ENCODE results near the gene GSTA4.
"Not testable (repeated sequence)": the region's sequence is repeated elsewhere in the genome, so short reads cannot be mapped to it uniquely, and the experiment has no call there.

Gene GSTA4

DNA sequence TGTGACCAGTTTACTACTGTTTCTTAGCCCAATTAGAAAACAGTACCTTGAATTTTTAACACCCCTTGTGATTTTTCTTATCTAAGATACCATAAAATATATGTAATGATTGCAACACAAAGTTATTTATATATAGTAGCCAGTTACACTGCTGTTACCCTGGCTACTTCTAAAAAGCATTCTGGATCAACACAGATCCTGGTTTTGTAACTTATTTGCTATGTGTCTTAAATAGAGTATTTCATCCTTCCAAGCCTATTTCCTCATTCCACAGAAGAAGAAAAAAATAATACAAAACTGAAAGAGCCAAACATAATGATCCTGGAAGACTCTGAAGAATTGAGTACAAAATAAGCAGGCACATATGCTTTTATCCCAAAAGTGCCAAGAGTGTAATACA, 19.0 kb upstream of the GSTA4 start:
- peak; percentile 72 for DNase-seq (ENCODE audit: low read depth)

- DNase-seq (ENCODE audit: low read depth): peak; percentile 59
Observed at GRCh38 chr6:53011979-53012378, 16.9 kb upstream of the GSTA4 start.

GRCh38 chr6:53010504-53010903, 15.4 kb upstream of the GSTA4 start:
- no peak for DNase-seq (ENCODE audit: low read depth)

GRCh38 chr6:53009511-53009910, 14.4 kb upstream of the GSTA4 start:
- DNase-seq (ENCODE audit: low read depth): no peak

GRCh38 chr6:53009056-53009455, 14.0 kb upstream of the GSTA4 start:
- no peak for DNase-seq (ENCODE audit: low read depth)

- not testable (repeated sequence) for DNase-seq (ENCODE audit: low read depth)
Observed at GRCh38 chr6:53008192-53008687, 13.2 kb upstream of the GSTA4 start.

GRCh38 chr6:53005663-53006250, 10.7 kb upstream of the GSTA4 start:
- DNase-seq (ENCODE audit: low read depth): no peak

- no peak for DNase-seq (ENCODE audit: low read depth)
Observed at GRCh38 chr6:52999456-52999855, 4.4 kb upstream of the GSTA4 start.

- DNase-seq (ENCODE audit: low read depth): no peak
Observed at GRCh38 chr6:52998603-52999002, 3.5 kb upstream of the GSTA4 start.

- DNase-seq (ENCODE audit: low read depth): peak; percentile 92
Observed at GRCh38 chr6:52995913-52996645, 995 bp upstream of the GSTA4 start.

- peak; percentile 31 for DNase-seq (ENCODE audit: low read depth)
Observed at GRCh38 chr6:52994839-52995088, 320 bp downstream of the GSTA4 start.

DNA sequence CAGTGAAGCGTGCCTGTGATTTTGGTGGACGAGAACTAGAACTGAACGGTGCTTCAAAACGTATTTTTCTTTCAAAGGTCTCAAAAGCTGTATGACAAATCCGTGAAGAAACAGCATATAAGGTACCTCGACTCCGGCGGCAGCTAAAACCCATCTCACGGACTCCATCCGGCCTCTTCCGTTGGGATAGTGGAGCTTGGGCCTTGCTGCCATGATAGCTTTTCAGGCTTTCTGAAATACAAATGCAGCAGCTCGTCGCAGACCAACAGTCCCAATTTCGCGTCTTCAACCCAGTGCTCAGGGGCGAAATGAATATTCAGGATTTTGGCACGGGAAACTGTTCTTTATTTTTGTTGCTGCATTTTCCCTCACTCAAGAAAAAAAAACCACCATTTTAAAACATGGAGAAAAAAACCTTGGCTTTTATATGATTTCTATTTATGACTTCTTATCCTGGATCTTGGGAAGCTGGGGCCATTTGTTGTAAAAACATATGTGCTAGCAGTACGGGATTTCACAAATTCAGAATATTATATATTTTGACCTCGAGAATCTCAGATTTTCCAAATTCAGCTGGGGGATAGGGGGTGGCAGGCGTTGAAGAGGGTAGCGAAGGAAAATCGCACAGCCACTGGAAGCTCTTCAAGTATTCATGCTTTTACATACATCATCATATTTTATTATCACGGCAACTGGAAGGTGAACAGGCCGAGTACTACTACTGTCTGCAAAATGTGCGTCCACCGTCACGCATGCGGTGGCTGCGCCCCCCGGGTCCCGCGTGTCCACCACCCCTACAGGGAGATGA, 849 bp downstream of the GSTA4 start:
- peak; percentile 40 for DNase-seq (ENCODE audit: low read depth)

DNA sequence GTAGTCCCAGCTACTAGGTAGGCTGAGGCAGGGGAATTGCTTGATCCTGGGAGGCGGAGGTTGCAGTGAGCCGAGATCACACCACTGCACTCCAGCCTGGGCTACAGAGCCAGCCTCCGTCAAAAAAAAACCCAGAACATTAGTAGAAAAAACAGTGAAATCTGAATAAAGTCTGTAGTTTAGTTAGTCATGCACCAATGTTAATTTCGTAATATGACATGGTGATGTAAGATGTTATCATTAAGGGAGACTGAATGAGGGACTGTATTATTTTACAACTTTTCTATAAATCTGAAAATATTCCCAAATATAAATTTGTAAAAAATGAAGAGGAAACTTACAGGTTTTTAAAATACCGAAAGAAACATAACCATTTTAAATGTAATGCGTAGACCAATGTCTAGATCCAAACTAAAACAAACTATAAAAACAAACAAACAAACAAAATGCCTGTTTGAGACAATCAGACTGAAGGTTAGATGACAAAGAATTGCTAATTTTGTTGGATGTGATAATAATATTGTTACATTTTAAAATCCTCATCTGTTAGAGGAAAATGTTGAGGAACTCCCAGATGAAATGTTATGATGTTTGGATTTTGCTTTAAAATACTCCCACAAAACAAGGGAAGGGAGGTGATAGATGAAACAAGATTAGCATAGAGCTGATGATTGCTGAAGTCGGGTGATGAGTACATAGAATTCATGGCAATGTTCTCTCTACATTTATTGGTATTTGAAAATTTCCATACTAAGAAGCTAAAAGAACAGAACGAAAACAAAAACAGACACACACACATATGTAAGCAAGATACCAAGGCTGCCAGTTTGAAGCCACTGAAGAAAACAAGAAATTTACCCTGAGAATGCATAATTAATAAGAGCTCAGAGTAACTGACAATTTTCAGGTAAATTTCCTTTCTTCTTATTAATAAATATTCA, 1.8 kb downstream of the GSTA4 start:
- DNase-seq (ENCODE audit: low read depth): peak; percentile 58

DNA sequence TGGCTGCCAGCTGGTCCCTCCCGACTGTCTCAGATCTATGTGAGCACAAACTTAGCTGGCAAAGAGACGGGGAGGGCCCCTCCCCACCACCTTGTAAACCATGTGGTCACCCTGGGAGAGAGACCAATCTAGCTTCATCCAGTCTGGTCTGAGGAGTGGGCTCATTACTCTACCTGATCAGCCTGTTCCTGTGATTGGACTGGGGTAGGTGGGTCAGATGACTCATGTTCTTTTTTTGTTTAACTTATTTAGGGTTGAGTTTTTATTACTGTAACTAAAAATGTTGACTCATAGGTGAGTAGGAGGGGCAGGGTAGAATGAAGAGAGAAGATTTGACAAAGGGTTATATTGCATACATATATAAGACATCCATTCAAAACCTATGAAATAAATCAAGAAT, 4.7 kb downstream of the GSTA4 start:
- peak; percentile 42 for DNase-seq (ENCODE audit: low read depth)

GRCh38 chr6:52985228-52985627, 9.9 kb downstream of the GSTA4 start:
- no peak for DNase-seq (ENCODE audit: low read depth)

DNA sequence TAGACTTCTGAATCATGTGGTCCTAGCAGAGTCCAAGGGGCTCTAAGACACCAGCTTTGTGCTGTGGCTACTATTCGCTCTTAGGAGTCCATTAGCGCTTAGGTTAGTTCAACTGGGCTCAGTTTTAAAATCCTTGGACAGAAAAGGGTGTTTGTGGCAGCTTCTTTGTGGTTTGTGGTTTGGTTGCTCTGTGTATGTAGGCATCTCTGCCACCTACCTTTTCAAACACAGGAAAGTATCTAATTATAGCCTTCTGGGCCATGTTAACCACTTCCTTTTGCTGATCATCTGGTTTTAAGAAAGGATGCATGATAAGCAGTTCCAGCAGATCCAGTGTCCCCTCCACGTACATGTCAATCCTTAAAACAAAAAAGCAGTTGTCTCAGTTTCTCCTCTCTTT, 10.8 kb downstream of the GSTA4 start:
- no peak for DNase-seq (ENCODE audit: low read depth)

DNA sequence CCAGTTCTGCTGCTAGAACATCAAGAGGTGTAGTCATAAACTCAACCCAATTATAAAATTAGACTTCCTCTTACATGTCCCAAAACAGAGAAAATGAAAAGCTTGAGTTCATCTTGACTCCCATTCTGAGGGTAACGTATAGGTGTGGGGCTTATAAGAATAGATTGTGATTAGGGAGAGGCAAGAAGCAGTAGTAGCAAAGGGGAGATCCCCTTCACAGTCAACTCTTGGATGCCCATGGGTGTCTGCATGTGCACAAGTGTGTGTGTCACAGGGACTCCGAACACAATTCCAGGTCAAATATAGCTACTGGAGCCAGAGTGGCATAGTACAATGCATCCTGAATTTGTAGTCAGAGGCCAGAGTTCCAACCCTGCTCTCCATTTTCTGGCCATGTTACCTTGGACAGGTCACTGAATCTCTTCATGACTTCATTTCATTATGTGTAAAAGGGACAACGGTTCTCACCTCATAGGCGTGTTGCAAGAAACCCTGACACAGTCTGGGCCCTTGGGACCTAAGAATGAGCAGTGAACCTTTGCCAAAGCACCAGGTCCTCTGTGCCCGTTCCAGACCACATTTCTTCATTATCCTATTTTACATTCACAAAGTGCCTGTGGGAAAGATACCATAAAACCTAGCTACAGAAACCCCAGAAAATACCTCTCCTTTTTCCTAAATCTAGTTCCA, 11.8 kb downstream of the GSTA4 start:
- DNase-seq (ENCODE audit: low read depth): no peak

DNA sequence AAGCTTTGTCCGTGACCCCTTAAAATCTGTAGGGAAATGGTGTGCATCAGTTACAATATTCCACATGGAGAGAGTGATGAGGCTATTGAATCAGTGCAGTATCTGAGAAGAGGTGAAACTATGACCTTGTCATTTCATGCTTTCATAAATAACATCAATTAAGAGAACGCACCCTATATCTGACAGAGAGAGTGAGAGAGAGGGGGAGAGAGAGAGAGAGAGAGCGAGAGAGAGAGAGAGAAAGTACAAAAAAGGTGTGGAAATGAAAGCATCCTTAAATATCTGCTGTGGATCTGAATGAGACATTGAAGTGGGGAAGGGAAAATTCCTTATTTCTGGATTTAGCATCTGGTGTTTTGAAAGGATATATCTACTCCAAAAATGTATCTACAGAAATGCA, 12.4 kb downstream of the GSTA4 start:
- no peak for DNase-seq (ENCODE audit: low read depth)

DNA sequence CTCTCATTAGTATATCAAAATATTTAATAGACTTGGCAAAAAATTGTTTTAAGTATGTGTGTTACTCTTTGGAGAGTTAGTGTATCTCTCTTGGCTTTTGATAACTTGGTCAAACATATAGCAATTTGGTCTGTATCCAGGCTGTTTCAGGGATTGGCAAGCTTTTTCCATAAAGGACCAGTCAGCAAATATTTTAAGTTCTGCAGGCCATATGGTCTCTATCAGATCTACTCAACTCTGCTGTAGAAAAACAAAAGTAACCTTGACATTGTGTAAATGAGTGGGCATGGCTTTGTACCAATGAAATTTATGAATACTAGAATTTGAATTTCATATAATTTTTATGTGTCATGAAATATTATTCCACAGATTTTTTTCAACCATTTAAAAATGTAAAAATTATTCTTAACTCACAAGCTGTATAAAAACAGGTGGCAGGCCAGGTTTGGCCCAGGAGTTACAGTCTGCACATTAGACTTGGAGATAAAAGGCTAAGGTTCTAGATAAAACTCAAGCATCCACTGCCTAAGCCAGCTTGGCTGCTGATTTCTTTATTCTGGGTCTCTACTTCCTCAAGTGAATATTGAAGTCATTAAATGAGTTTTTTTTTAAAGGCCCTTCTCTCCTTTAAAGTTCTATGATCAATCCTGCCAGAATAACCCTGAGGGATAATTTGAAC, 13.7 kb downstream of the GSTA4 start:
- no peak for DNase-seq (ENCODE audit: low read depth)

DNA sequence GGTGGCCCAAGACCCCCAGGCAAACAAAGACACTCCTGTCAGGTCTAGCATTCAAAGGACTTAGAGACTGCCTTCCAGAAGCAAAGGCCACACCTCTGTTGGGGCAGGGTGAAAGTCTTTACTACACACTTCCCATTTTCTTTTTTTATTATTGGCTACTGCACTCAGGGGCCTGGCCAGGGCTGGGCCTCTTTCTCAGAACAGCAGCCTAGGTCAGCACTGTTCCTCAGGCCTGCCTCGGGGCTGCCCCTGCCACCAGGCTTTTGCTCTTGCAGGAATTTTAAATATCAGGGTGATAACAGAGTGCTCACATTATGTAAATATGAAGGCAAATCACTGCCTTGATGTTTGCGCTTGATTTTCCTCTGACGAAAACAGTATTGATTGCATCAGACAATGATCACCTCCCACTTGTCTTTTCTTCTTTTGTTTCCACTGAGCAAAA, 18.5 kb downstream of the GSTA4 start:
- DNase-seq (ENCODE audit: low read depth): no peak

DNA sequence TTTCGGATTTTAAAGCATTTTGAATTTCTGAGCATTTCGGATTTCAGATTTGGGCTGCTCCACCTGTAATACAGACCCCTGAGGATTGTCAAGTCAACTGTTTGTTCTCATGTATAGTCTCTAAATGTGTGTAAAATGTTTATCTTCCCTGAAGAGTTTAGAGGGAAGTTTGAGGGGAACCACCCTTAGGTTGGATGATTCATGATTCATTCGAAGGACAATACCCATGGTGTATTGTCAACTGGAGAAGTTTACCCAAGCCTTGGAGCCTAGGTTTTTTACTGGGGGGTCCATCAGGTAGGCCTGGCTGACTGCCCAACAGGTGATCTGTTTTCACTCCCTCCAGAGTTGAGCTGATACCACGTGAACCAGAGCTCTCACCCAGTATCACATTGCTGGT, 18.9 kb downstream of the GSTA4 start:
- DNase-seq (ENCODE audit: low read depth): no peak

Data from iris pigment epithelial cell (primary cell).